Measurements from ENCODE around the gene NAALADL2.
"Not testable (repeated sequence)": the region's sequence is repeated elsewhere in the genome, so short reads cannot be mapped to it uniquely, and the experiment has no call there.

The NAALADL2 gene

GRCh38 chr3:175222356-175222755, 363.2 kb downstream of the NAALADL2 start:
- DNase-seq = no peak

GRCh38 chr3:175224051-175224450, 364.9 kb downstream of the NAALADL2 start:
- DNase-seq = peak; percentile 100

GRCh38 chr3:175226444-175226843, 367.3 kb downstream of the NAALADL2 start:
- no peak for DNase-seq

- no peak for DNase-seq
These were observed 368.0 kb downstream of the NAALADL2 start for GRCh38 chr3:175227126-175227525.

- no peak for DNase-seq
These were observed 375.1 kb downstream of the NAALADL2 start for GRCh38 chr3:175233957-175234940.

- DNase-seq = peak; percentile 29
These were observed 379.7 kb downstream of the NAALADL2 start for GRCh38 chr3:175238801-175239200.

GRCh38 chr3:175240921-175241320, 381.8 kb downstream of the NAALADL2 start:
- no peak for DNase-seq

- no peak for DNase-seq
These were observed 383.1 kb downstream of the NAALADL2 start for GRCh38 chr3:175242243-175242642.

GRCh38 chr3:175246234-175246633, 387.1 kb downstream of the NAALADL2 start:
- DNase-seq = no peak

- no peak for DNase-seq
These were observed 387.6 kb downstream of the NAALADL2 start for GRCh38 chr3:175246766-175247165.

- DNase-seq = no peak
These were observed 388.5 kb downstream of the NAALADL2 start for GRCh38 chr3:175247629-175248028.

GRCh38 chr3:175248832-175249231, 389.7 kb downstream of the NAALADL2 start:
- DNase-seq = no peak

GRCh38 chr3:175255698-175256097, 396.6 kb downstream of the NAALADL2 start:
- no peak for DNase-seq

- DNase-seq = no peak
These were observed 398.0 kb downstream of the NAALADL2 start for GRCh38 chr3:175257123-175257522.

GRCh38 chr3:175258763-175259162, 399.6 kb downstream of the NAALADL2 start:
- no peak for DNase-seq

- DNase-seq = no peak
These were observed 401.1 kb downstream of the NAALADL2 start for GRCh38 chr3:175260145-175260794.

- no peak for DNase-seq
These were observed 407.3 kb downstream of the NAALADL2 start for GRCh38 chr3:175266478-175266877.

GRCh38 chr3:175267121-175267531, 408.0 kb downstream of the NAALADL2 start:
- DNase-seq = no peak

- no peak for DNase-seq
These were observed 408.4 kb downstream of the NAALADL2 start for GRCh38 chr3:175267561-175267960.

GRCh38 chr3:175269394-175269793, 410.3 kb downstream of the NAALADL2 start:
- DNase-seq = no peak

GRCh38 chr3:175270198-175270837, 411.2 kb downstream of the NAALADL2 start:
- DNase-seq = peak; percentile 85

- DNase-seq = no peak
These were observed 411.7 kb downstream of the NAALADL2 start for GRCh38 chr3:175270866-175271265.

GRCh38 chr3:175271465-175271864, 412.3 kb downstream of the NAALADL2 start:
- DNase-seq = not testable (repeated sequence)

All from NCI-H146 (cell line).